IMR-90 (cell line): ENCODE data around the gene CLEC16A. TPM values are rescaled to one million over a fixed set of nuclear protein-coding genes. Genes with fewer than 3 reads are reported as not detected.

Experiments
- ATAC-seq: fragments of 200-7000 bp; cut with Tn5 transposase; 2 replicates; pipeline ENCODE4 v1.9.1; 2020; ENCODE audit warnings: low read depth, mild to moderate bottlenecking, moderate library complexity
- BruUV-seq: library from RNA; stranded (reverse); fragments of 400-500 nt; replicated peaks from 2 replicates; lab custom pipeline; 2021; lab: Mats Ljungman, UMichigan
- CTCF ChIA-PET: fragments of 300-600 bp; formaldehyde crosslinking; extraction: SDS; loops from one replicate; lab custom pipeline; 2021; ENCODE audit warnings: antibody characterized with exemption; lab: Yijun Ruan, JAX
- POLR2A ChIA-PET: fragments of 300-600 bp; sonication (Branson Sonifier 250); formaldehyde crosslinking; loops from one replicate; lab custom pipeline; 2022; ENCODE audit warnings: antibody characterized with exemption; ENCODE audit not compliant: unreplicated experiment; lab: Charles Lee
- DNase-seq: peaks from one replicate; pipeline ENCODE4 v3.0.0; 2013
- H2AFZ ChIP-seq: replicated peaks from 2 replicates; pipeline ENCODE3; 2013; ENCODE audit warnings: low read length, mild to moderate bottlenecking; ENCODE audit not compliant: poor library complexity
- H2AK5ac ChIP-seq: 2 replicates; pipeline ENCODE4 v1.6.1; 2013; ENCODE audit warnings: low read depth, low read length, inconsistent platforms
- H2AK9ac ChIP-seq: replicated peaks from 2 replicates; pipeline ENCODE3; 2013; ENCODE audit warnings: mild to moderate bottlenecking, low read depth, low read length, moderate library complexity; ENCODE audit not compliant: poor library complexity
- H2BK120ac ChIP-seq: 2 replicates; pipeline ENCODE4 v1.6.1; 2013; ENCODE audit warnings: low read depth, low read length, inconsistent platforms
- H2BK15ac ChIP-seq: 3 replicates; pipeline ENCODE4 v1.6.1; 2013; ENCODE audit warnings: low read depth, low read length, inconsistent platforms
- H2BK20ac ChIP-seq: 2 replicates; pipeline ENCODE4 v1.6.1; 2013; ENCODE audit warnings: low read depth, mild to moderate bottlenecking, inconsistent platforms, low read length, moderate library complexity
- H2BK5ac ChIP-seq: 2 replicates; pipeline ENCODE4 v1.6.1; 2013; ENCODE audit warnings: mild to moderate bottlenecking, low read depth, low read length, inconsistent platforms; ENCODE audit not compliant: poor library complexity, severe bottlenecking
- H3K14ac ChIP-seq: replicated peaks from 2 replicates; pipeline ENCODE4 v1.6.1; 2013; ENCODE audit warnings: low read depth, low read length, inconsistent platforms
- H3K18ac ChIP-seq: 2 replicates; pipeline ENCODE4 v1.6.1; 2013; ENCODE audit warnings: low read depth, low read length, control low read depth
- H3K23ac ChIP-seq: 2 replicates; pipeline ENCODE4 v1.6.1; 2013; ENCODE audit warnings: low read depth, low read length, inconsistent platforms
- H3K27ac ChIP-seq: 2 replicates; pipeline ENCODE4 v1.5.1; 2013; ENCODE audit warnings: mild to moderate bottlenecking, control low read depth, low read length; ENCODE audit not compliant: insufficient read depth
- H3K27me3 ChIP-seq: 2 replicates; pipeline ENCODE4 v1.6.1; 2013; ENCODE audit warnings: low read length; ENCODE audit not compliant: control insufficient read depth, insufficient read depth
- H3K36me3 ChIP-seq: 2 replicates; pipeline ENCODE4 v1.6.1; 2013; ENCODE audit warnings: low read length, mixed read lengths; ENCODE audit not compliant: control insufficient read depth, insufficient read depth
- H3K4ac ChIP-seq: 2 replicates; pipeline ENCODE4 v1.6.1; 2013; ENCODE audit warnings: low read depth, low read length, inconsistent platforms
- H3K4me1 ChIP-seq: 2 replicates; pipeline ENCODE4 v1.6.1; 2013; ENCODE audit warnings: low read length, mixed read lengths; ENCODE audit not compliant: control insufficient read depth, insufficient read depth
- H3K4me2 ChIP-seq: 2 replicates; pipeline ENCODE4 v1.6.1; 2013; ENCODE audit warnings: low read depth, mild to moderate bottlenecking, control low read depth, low read length, moderate library complexity
- H3K4me3 ChIP-seq: 2 replicates; pipeline ENCODE4 v1.5.1; 2013; ENCODE audit warnings: low read depth, mild to moderate bottlenecking, control low read depth, low read length, moderate library complexity; ENCODE audit not compliant: insufficient read depth
- H3K56ac ChIP-seq: 2 replicates; pipeline ENCODE4 v1.6.1; 2013; ENCODE audit warnings: low read length, inconsistent platforms; ENCODE audit not compliant: insufficient read depth; ENCODE audit errors: extremely low read depth
- H3K79me1 ChIP-seq, 2 experiments: 2 replicates each; pipeline ENCODE4 v1.6.1; 2013; ENCODE audit warnings: low read length in 2 of 2, inconsistent platforms in 1 of 2, low read depth in 1 of 2
- H3K9ac ChIP-seq: 2 replicates; pipeline ENCODE4 v1.6.1; 2013; ENCODE audit warnings: low read depth, low read length, control low read depth
- H3K9me1 ChIP-seq: 2 replicates; pipeline ENCODE4 v1.6.1; 2013; ENCODE audit warnings: low read length, inconsistent platforms; ENCODE audit not compliant: insufficient read depth
- H3K9me3 ChIP-seq: 2 replicates; pipeline ENCODE4 v1.6.1; 2013; ENCODE audit warnings: low read length; ENCODE audit not compliant: control insufficient read depth, insufficient read depth
- H4K20me1 ChIP-seq: 2 replicates; pipeline ENCODE4 v1.6.1; 2013; ENCODE audit warnings: low read length, inconsistent platforms; ENCODE audit not compliant: insufficient read depth
- H4K5ac ChIP-seq: 2 replicates; pipeline ENCODE4 v1.6.1; 2013; ENCODE audit warnings: mild to moderate bottlenecking, low read depth, low read length, control low read depth
- H4K8ac ChIP-seq, 2 experiments: 2 replicates each; pipeline ENCODE4 v1.6.1; 2013; ENCODE audit warnings: low read depth in 2 of 2, low read length in 2 of 2, control low read depth in 1 of 2, inconsistent platforms in 1 of 2
- H4K91ac ChIP-seq: 2 replicates; pipeline ENCODE4 v1.6.1; 2013; ENCODE audit warnings: low read depth, low read length, inconsistent platforms; ENCODE audit not compliant: insufficient read depth
- BHLHE40 ChIP-seq: fragments of 150-350 bp; IDR thresholded peaks from 2 replicates; pipeline ENCODE4 v1.6.1; 2016; ENCODE audit warnings: mild to moderate bottlenecking, low read depth, low read length
- MXI1 ChIP-seq: IDR thresholded peaks from 2 replicates; pipeline ENCODE4 v1.6.1; 2012; ENCODE audit warnings: low read depth, mild to moderate bottlenecking, low read length, moderate library complexity, borderline replicate concordance
- POLR2A ChIP-seq: IDR thresholded peaks from 2 replicates; pipeline ENCODE4 v1.6.1; 2012; ENCODE audit warnings: mild to moderate bottlenecking, low read depth, low read length
- RFX5 ChIP-seq: IDR thresholded peaks from 2 replicates; pipeline ENCODE4 v1.8.0; 2012; ENCODE audit warnings: low read depth, mild to moderate bottlenecking, low read length, moderate library complexity
- WGBS, 2 experiments: methylation state at CpG; one replicate each; pipeline versions ENCODE4 v1.1.5 to v1.1.7; 2013; ENCODE audit warnings: missing lambda C conversion rate in 2 of 2; ENCODE audit not compliant: insufficient read length in 1 of 2; ENCODE audit errors: extremely low coverage in 2 of 2; 5-methylcytosine and 5-hydroxymethylcytosine counted together
- dilution Hi-C: fragments of 300-500 bp; cut with HindIII; formaldehyde crosslinking; loops from one replicate; pipeline ENCODE4 v1.14.3; 2018; ENCODE audit warnings: low sequenced_read_pairs; ENCODE audit not compliant: unreplicated experiment
- in situ Hi-C: fragments of 300-500 bp; cut with MboI; formaldehyde crosslinking; loops from 3 replicates; pipeline ENCODE4 v1.14.3; 2019; ENCODE audit warnings: low sequenced_read_pairs, inconsistent platforms, mixed read lengths
- intact Hi-C: fragments of 100-400 bp; cut with micrococcal nuclease; formaldehyde crosslinking; loops from 2 replicates; pipeline ENCODE4 v1.10.0; 2022
- polyA plus RNA-seq, 3 experiments: library from polyadenylated mRNA; depleted of rRNA; stranded (reverse); fragments of >200 nt; gene quantifications; 2 replicates each; pipeline ENCODE4 v1.2.3, GENCODE V29; 2012; ENCODE audit warnings: low replicate concordance in 1 of 3
- total RNA-seq: library from RNA; depleted of rRNA; stranded (reverse); fragments of >200 nt; gene quantifications from 2 replicates; pipeline ENCODE4 v1.2.3, GENCODE V29; 2012
- TF ChIP-seq, protein P1 (sequence below): fragments of 150-350 bp; IDR thresholded peaks from 2 replicates; pipeline ENCODE4 v1.6.1; 2016; ENCODE audit warnings: low read depth, mild to moderate bottlenecking, low read length, moderate library complexity, borderline replicate concordance

Gene CLEC16A
- total and polyA plus RNA-seq, 2 of the 4 experiments (the other 2 are of a cell fraction): 15.9 to 16.5 TPM

GRCh38 chr16:11160676-11161115, 216.3 kb downstream of the CLEC16A start:
- DNase-seq (no peak), ATAC-seq (no peak)
- Histone ChIP-seq H3K27ac (no peak overlapping the region), H2BK20ac (no peak overlapping the region), H3K4me3 (no peak overlapping the region), H3K27me3 (no peaks in the 10 kb centered on the region), H3K18ac (no peak overlapping the region), H4K20me1 (no peaks in the 10 kb centered on the region; the same call in 1 of the 2 replicates), H3K4me2 (no peak overlapping the region), H2AK5ac (no peak overlapping the region), H4K91ac (no peak overlapping the region), H2AFZ (no peak overlapping the region), H3K14ac (no peak overlapping the region), H4K5ac (no peak overlapping the region), H3K9me3 (0 out of 2 replicates have a peak, but pooled peaks cover 2% of the 10 kb centered on the region), H3K4me1 (peaks cover 22% of the 10 kb centered on the region), H3K36me3 (no peaks in the 10 kb centered on the region), H3K56ac (no peak overlapping the region), H2BK5ac (no peak overlapping the region), H3K79me1 (peaks cover 0 to 16% of the 10 kb centered on the region in 2 experiments; a peak in 2 of 4 replicates), H3K9ac (no peak overlapping the region), H2AK9ac (no peak overlapping the region), H2BK15ac (no peak overlapping the region), H4K8ac (no peak overlapping the region), H3K9me1 (peaks cover 16% of the 10 kb centered on the region), H3K4ac (no peak overlapping the region), H2BK120ac (no peak overlapping the region), H3K23ac (no peak overlapping the region)
- dilution Hi-C loops: no loop called here
- WGBS, 2 experiments: no CpG with 5 or more reads among the region's 4 CpGs
- ChIA-PET CTCF (no interaction called here), POLR2A (no interaction called here)
- intact Hi-C loops: no loop called here
- no peak for TF ChIP-seq BHLHE40
- TF ChIP-seq RFX5: no peak
- TF ChIP-seq POLR2A: no peak
- TF ChIP-seq MXI1: no peak
- TF ChIP-seq, protein P1, sequence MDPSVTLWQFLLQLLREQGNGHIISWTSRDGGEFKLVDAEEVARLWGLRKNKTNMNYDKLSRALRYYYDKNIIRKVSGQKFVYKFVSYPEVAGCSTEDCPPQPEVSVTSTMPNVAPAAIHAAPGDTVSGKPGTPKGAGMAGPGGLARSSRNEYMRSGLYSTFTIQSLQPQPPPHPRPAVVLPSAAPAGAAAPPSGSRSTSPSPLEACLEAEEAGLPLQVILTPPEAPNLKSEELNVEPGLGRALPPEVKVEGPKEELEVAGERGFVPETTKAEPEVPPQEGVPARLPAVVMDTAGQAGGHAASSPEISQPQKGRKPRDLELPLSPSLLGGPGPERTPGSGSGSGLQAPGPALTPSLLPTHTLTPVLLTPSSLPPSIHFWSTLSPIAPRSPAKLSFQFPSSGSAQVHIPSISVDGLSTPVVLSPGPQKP: no peak
- in situ Hi-C loops: no loop called here
- BruUV-seq: no TSS peak
